Osteoblast (primary cell): ENCODE measurements around the gene SCT. TPM values are rescaled to one million over a fixed set of nuclear protein-coding genes. Genes with fewer than 3 reads are reported as not detected.

Experiments used
- DNase-seq: peaks from one replicate; pipeline ENCODE4 v3.0.0; 2011; ENCODE audit warnings: low spot score, mixed read lengths; ENCODE audit not compliant: insufficient read length; ENCODE audit errors: missing footprints
- H2AFZ ChIP-seq: 2 replicates; pipeline ENCODE4 v1.6.0; 2011; ENCODE audit warnings: mild to moderate bottlenecking, low read length
- H3K27ac ChIP-seq: 2 replicates; pipeline ENCODE4 v1.5.1; 2011; ENCODE audit warnings: mild to moderate bottlenecking, low read depth, low read length, moderate library complexity
- H3K27me3 ChIP-seq: 2 replicates; pipeline ENCODE4 v1.6.0; 2012; ENCODE audit warnings: mild to moderate bottlenecking, control low read depth, inconsistent platforms, low read length, moderate library complexity; ENCODE audit not compliant: insufficient read depth
- H3K36me3 ChIP-seq: 2 replicates; pipeline ENCODE4 v1.5.1; 2011; ENCODE audit warnings: mild to moderate bottlenecking, low read length, control low read depth, moderate library complexity; ENCODE audit not compliant: insufficient read depth
- H3K4me1 ChIP-seq: 2 replicates; pipeline ENCODE4 v1.5.1; 2011; ENCODE audit warnings: mild to moderate bottlenecking, low read length, control low read depth, moderate library complexity; ENCODE audit not compliant: insufficient read depth
- H3K4me2 ChIP-seq: 2 replicates; pipeline ENCODE4 v1.6.0; 2011; ENCODE audit warnings: mild to moderate bottlenecking, low read length; ENCODE audit not compliant: insufficient read depth
- H3K4me3 ChIP-seq: fragments of 200-600 bp; sonication (generic); 3 replicates; pipeline ENCODE4 v1.5.1; 2012; ENCODE audit warnings: mild to moderate bottlenecking, low read length, inconsistent platforms; ENCODE audit not compliant: insufficient read depth
- H3K79me2 ChIP-seq: 2 replicates; pipeline ENCODE4 v1.6.0; 2012; ENCODE audit warnings: mild to moderate bottlenecking, low read length, control low read depth, inconsistent platforms; ENCODE audit not compliant: insufficient read depth
- H3K9me3 ChIP-seq: 2 replicates; pipeline ENCODE4 v1.5.1; 2011; ENCODE audit warnings: low read depth, low read length, control low read depth
- H4K20me1 ChIP-seq: 2 replicates; pipeline ENCODE4 v1.6.0; 2012; ENCODE audit warnings: mild to moderate bottlenecking, low read length, control low read depth; ENCODE audit not compliant: insufficient read depth
- CTCF ChIP-seq: IDR thresholded peaks from 2 replicates; pipeline ENCODE4 v1.5.1; 2011; ENCODE audit warnings: mild to moderate bottlenecking, low read depth, low read length, moderate library complexity; ENCODE audit errors: extremely low read depth
- total RNA-seq: library from RNA; depleted of rRNA; stranded (reverse); fragments of >200 nt; gene quantifications from 2 replicates; pipeline ENCODE4 v1.2.3, GENCODE V29; 2012

SCT gene
- total RNA-seq, 1 donor: not detected

GRCh38 chr11:589798-590197, 37.2 kb downstream of the SCT start:
- DNase-seq: no peak
- Histone ChIP-seq H3K36me3 (peaks cover 66% of the 10 kb centered on the region), H3K4me2 (no peak overlapping the region), H4K20me1 (peaks cover 41% of the 10 kb centered on the region), H2AFZ (no peak overlapping the region), H3K27ac (no peak overlapping the region), H3K9me3 (no peaks in the 10 kb centered on the region), H3K4me3 (no peak overlapping the region), H3K4me1 (peaks cover 9% of the 10 kb centered on the region), H3K27me3 (no peaks in the 10 kb centered on the region), H3K79me2 (peaks cover 71% of the 10 kb centered on the region)
- TF ChIP-seq CTCF: no peak

DNA sequence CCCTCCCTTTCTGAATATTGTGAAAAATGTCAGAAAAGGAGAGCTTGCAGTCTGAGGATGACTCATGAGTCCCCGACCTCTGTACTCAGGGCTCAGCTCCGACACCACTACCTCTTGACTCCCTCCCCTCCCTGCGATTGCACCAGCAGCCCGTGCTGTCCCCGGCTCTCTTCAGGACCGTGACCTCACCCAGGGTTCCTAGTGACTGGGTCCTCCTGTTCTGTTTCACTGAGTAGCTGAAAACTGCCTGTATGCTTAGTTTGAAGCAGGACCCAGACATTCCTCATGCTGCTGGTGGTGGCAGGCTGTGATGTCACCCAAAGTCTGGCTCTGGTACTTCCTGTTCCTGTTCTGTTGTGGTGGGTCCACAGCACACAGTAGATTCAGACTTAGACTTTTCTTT, 39.0 kb downstream of the SCT start:
- no peaks in the 10 kb centered on the region for H3K9me3 ChIP-seq
- no peak overlapping the region for H3K4me3 ChIP-seq
- H3K27me3 ChIP-seq: no peaks in the 10 kb centered on the region
- H3K4me1 ChIP-seq: peaks cover 9% of the 10 kb centered on the region
- peaks cover 63% of the 10 kb centered on the region for H3K36me3 ChIP-seq
- peak; percentile 95 for DNase-seq
- no peak overlapping the region for H3K4me2 ChIP-seq
- TF ChIP-seq CTCF: no peak
- H4K20me1 ChIP-seq: peaks cover 54% of the 10 kb centered on the region
- peak overlapping the region; percentile 57 for H3K27ac ChIP-seq
- peaks cover 73% of the 10 kb centered on the region for H3K79me2 ChIP-seq
- no peak overlapping the region for H2AFZ ChIP-seq

DNA sequence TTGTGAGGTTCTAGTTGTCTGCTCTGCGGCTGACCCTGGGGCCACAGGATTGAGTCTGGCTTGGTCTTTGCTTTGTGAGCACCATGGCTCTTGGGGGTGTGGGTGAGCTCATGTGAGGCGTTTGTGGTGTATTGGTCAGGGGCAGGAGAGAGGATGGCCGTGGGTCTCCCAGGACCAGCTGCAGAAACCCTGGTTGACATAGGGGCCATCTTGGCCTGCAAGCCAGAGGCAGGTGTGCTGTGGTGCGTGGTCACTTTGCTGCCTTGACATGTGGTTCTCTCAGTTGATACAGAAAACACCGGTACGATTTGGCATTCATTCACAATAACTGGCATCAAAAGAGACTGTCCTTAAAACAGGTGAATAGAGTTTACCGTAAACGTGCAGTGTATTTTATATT, 39.4 kb downstream of the SCT start:
- Histone ChIP-seq H2AFZ (no peak overlapping the region), H3K9me3 (no peaks in the 10 kb centered on the region), H3K4me2 (no peak overlapping the region), H3K36me3 (peaks cover 60% of the 10 kb centered on the region), H3K27me3 (no peaks in the 10 kb centered on the region), H3K27ac (peak overlapping the region; percentile 25), H3K79me2 (peaks cover 74% of the 10 kb centered on the region), H4K20me1 (peaks cover 54% of the 10 kb centered on the region), H3K4me3 (no peak overlapping the region), H3K4me1 (peaks cover 9% of the 10 kb centered on the region)
- TF ChIP-seq CTCF: no peak
- DNase-seq: no peak

DNA sequence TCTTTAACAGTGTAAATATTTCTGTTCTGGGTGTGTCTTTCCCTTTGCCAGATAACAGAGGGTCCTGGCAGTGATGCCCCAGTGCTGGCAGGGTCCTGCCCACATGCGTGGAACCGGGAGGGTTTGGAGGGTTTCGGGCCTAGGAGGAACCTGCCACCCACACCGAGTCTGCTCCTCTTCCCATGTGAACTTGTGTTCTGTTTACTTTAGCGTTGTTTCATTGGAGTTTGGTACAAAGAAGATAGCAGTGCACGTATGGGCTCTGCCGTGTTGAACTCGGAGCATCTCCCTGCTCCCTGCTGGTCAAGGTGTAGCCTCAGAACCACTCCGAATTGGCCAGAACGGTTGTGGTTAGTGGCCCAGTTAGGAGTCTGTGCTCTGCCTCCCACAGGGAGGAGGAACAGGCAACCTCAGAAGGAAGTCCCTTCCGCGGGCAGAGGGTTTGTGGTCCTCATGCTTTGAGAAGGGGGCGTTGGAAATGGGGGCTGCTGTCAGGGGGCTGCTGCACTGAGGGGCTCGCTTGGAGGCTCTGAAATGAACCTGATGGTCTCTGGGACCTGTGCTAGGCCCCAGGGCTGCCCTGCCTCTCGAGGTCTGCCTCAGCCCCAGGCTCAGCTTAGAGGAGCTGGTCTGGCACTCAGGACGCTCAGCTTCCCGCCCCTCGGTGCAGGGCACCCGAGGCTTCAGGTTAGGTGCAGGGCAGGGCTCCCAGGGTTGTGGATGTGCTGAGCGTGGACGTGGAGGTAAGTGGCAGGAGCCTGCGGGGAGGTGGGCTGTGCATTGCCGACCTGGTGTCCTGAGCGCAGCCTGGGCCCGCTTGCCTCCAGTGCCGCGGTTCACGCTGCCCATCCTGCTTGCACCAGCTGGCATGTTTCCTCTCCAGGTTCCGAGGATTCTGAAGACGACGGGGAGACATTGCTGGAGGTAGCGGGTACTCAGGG, 40.3 kb downstream of the SCT start:
- H4K20me1 ChIP-seq: peaks cover 57% of the 10 kb centered on the region
- H3K36me3 ChIP-seq: peaks cover 54% of the 10 kb centered on the region
- no peak for TF ChIP-seq CTCF
- no peak overlapping the region for H3K4me2 ChIP-seq
- no peaks in the 10 kb centered on the region for H3K27me3 ChIP-seq
- DNase-seq: no peak
- H2AFZ ChIP-seq: no peak overlapping the region
- H3K9me3 ChIP-seq: no peaks in the 10 kb centered on the region
- peaks cover 9% of the 10 kb centered on the region for H3K4me1 ChIP-seq
- no peak overlapping the region for H3K27ac ChIP-seq
- no peak overlapping the region for H3K4me3 ChIP-seq
- peaks cover 78% of the 10 kb centered on the region for H3K79me2 ChIP-seq
